ENCODE results near the gene CDC42BPB. TPM values are rescaled to one million over a fixed set of nuclear protein-coding genes. Genes with fewer than 3 reads are reported as not detected.

The CDC42BPB gene
- total and polyA plus RNA-seq, 2 of the 13 experiments (the other 11 are each of a cell fraction or from before 2014, with no cell fraction given): 19.7 to 32.3 TPM

DNA sequence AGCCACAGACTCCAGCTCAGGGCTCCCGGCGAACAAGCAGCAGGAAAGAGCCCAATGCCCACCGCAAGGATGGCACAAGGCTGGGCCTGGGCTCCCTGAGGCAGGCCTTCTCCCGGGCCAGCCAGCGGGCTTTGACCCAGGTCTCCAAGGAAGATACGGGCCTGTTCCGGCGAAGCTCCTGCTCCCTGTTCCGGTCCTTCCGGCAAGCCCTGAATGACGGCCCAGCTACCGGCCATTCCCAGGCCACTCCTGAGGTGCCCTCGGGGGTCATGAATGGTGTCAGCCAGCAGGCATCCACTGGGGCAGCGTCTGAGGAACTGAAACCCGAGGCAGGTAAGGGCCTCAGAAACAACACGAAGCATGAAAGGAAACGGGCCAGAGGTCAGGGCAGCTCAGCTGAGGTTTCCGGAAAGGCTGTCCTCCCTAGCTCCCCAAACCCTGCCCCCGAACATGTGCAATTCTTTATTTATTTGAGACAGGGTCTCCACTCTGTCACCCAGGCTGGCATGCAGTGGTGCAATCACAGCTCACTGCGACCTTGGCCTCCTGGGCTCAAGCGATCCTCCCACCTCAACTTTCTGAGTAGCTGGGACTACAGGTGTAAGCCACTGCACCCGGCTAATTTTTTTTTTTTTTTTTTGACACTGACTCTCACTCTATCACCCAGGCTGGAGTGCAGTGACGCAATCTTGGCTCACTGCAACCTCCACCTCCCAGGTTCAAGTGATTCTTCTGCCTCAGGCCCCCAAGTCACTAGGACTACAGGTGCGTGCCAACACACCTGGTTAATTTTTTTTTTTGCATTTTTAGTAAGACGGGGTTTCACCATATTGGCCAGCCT, 43.2 kb upstream of the CDC42BPB start (continued):
- TF ChIP-seq, protein P1, sequence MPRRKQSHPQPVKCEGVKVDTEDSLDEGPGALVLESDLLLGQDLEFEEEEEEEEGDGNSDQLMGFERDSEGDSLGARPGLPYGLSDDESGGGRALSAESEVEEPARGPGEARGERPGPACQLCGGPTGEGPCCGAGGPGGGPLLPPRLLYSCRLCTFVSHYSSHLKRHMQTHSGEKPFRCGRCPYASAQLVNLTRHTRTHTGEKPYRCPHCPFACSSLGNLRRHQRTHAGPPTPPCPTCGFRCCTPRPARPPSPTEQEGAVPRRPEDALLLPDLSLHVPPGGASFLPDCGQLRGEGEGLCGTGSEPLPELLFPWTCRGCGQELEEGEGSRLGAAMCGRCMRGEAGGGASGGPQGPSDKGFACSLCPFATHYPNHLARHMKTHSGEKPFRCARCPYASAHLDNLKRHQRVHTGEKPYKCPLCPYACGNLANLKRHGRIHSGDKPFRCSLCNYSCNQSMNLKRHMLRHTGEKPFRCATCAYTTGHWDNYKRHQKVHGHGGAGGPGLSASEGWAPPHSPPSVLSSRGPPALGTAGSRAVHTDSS (CRISPR knock-in tag; conservative IDR thresholded peaks at IDR 0.05): no peak
- TF ChIP-seq GABPA (IDR thresholded peaks at IDR 0.05; ENCODE audit: low read depth, low read length) (no peak), GABPA (CRISPR knock-in tag; IDR thresholded peaks at IDR 0.05; ENCODE audit: low read depth) (peak; percentile 73), TBL1XR1 (IDR thresholded peaks at IDR 0.05; ENCODE audit: borderline replicate concordance, low read length, partially characterized antibody) (no peak), FOXM1 (CRISPR knock-in tag; IDR thresholded peaks at IDR 0.05) (no peak), NR2F2 (IDR thresholded peaks at IDR 0.05; ENCODE audit: borderline replicate concordance, low read depth) (peak; percentile 91), ZNF33A (CRISPR knock-in tag; IDR thresholded peaks at IDR 0.05; ENCODE audit: borderline replicate concordance) (peak; percentile 41; the same call in 1 of the 2 replicates), ZFP62 (CRISPR knock-in tag; IDR thresholded peaks at IDR 0.05) (no peak), ZNF672 (CRISPR knock-in tag; IDR thresholded peaks at IDR 0.05) (no peak), ZNF782 (CRISPR knock-in tag; IDR thresholded peaks at IDR 0.05; ENCODE audit: borderline replicate concordance) (peak; percentile 77), ZNF619 (CRISPR knock-in tag; IDR thresholded peaks at IDR 0.05) (no peak), ZBTB7A (CRISPR knock-in tag; IDR thresholded peaks at IDR 0.05) (peak; percentile 100), KLF11 (CRISPR knock-in tag; IDR thresholded peaks at IDR 0.05) (no peak), CEBPG (CRISPR knock-in tag; IDR thresholded peaks at IDR 0.05) (peak; percentile 96)
- TF ChIP-seq, protein P2, sequence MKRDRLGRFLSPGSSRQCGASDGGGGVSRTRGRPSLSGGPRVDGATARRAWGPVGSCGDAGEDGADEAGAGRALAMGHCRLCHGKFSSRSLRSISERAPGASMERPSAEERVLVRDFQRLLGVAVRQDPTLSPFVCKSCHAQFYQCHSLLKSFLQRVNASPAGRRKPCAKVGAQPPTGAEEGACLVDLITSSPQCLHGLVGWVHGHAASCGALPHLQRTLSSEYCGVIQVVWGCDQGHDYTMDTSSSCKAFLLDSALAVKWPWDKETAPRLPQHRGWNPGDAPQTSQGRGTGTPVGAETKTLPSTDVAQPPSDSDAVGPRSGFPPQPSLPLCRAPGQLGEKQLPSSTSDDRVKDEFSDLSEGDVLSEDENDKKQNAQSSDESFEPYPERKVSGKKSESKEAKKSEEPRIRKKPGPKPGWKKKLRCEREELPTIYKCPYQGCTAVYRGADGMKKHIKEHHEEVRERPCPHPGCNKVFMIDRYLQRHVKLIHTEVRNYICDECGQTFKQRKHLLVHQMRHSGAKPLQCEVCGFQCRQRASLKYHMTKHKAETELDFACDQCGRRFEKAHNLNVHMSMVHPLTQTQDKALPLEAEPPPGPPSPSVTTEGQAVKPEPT (CRISPR knock-in tag; IDR thresholded peaks at IDR 0.05; ENCODE audit: low read depth): peak; percentile 83; the same call in 1 of the 2 replicates
- TF ChIP-seq, protein P3, sequence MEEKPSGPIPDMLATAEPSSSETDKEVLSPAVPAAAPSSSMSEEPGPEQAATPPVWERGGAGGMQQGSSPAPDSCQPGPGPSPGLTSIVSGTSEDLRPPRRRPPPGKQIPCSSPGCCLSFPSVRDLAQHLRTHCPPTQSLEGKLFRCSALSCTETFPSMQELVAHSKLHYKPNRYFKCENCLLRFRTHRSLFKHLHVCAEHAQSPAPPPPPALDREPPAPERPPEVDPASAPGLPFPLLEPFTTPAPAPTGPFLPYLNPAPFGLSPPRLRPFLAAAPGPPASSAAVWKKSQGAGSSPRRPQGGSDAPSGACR (CRISPR knock-in tag; IDR thresholded peaks at IDR 0.05): 0 out of 2 replicates have a peak, but pooled peaks have one; percentile 46
- TF ChIP-seq, protein P4, sequence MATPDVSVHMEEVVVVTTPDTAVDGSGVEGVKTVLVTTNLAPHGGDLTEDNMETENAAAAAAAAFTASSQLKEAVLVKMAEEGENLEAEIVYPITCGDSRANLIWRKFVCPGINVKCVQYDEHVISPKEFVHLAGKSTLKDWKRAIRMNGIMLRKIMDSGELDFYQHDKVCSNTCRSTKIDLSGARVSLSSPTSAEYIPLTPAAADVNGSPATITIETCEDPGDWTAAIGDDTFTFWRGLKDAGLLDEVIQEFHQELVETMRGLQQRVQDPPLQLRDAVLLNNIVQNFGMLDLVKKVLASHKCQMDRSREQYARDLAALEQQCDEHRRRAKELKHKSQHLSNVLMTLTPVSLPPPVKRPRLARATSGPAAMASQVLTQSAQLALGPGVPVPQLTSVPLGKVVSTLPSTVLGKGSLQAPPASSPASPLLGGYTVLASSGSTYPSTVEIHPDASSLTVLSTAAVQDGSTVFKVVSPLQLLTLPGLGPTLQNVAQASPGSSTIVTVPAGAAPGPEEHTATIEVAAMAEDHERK (CRISPR knock-in tag; IDR thresholded peaks at IDR 0.05; ENCODE audit: low read depth): no peak
- TF ChIP-seq, protein P5, sequence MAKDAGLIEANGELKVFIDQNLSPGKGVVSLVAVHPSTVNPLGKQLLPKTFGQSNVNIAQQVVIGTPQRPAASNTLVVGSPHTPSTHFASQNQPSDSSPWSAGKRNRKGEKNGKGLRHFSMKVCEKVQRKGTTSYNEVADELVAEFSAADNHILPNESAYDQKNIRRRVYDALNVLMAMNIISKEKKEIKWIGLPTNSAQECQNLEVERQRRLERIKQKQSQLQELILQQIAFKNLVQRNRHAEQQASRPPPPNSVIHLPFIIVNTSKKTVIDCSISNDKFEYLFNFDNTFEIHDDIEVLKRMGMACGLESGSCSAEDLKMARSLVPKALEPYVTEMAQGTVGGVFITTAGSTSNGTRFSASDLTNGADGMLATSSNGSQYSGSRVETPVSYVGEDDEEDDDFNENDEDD (CRISPR knock-in tag; IDR thresholded peaks at IDR 0.05; ENCODE audit: borderline replicate concordance): no peak
- TF ChIP-seq, protein P6, sequence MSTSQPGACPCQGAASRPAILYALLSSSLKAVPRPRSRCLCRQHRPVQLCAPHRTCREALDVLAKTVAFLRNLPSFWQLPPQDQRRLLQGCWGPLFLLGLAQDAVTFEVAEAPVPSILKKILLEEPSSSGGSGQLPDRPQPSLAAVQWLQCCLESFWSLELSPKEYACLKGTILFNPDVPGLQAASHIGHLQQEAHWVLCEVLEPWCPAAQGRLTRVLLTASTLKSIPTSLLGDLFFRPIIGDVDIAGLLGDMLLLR (CRISPR knock-in tag; IDR thresholded peaks at IDR 0.05): no peak
- TF ChIP-seq, protein P7, sequence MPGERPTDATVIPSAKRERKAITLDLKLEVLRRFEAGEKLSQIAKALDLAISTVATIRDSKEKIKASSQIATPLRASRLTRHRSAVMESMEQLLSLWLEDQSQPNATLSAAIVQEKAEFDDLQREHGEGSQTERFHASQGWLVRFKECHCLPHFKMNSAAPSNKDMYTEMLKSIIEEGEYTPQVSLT (CRISPR knock-in tag; IDR thresholded peaks at IDR 0.05; ENCODE audit: borderline replicate concordance, low read depth): 0 out of 2 replicates have a peak, but pooled peaks have one; percentile 30
